H1 (cell line): ENCODE measurements around the gene KCNN1. TPM values are rescaled to one million over a fixed set of nuclear protein-coding genes. Genes with fewer than 3 reads are reported as not detected.

Source experiments
- CTCF ChIA-PET: fragments of 300-600 bp; sonication (Branson Sonifier 250); formaldehyde crosslinking; loops from one replicate; lab custom pipeline; 2021; ENCODE audit not compliant: partially characterized antibody; lab: Charles Lee
- POLR2A ChIA-PET: fragments of 300-600 bp; sonication (Branson Sonifier 250); formaldehyde crosslinking; loops from one replicate; lab custom pipeline; 2021; ENCODE audit warnings: inconsistent platforms; ENCODE audit not compliant: partially characterized antibody; lab: Charles Lee
- DNase-seq, 2 experiments: peaks; one replicate each; pipeline versions ENCODE4 v3.0.0 to v3.0.0-alpha.2; 2010 to 2022; ENCODE audit warnings: low spot score in 2 of 2, low read depth in 1 of 2, mixed read lengths in 1 of 2
- FAIRE-seq: peaks from 2 replicates; lab custom pipeline; 2011; peaks lifted over from hg19 to GRCh38; lab: Jason Lieb, UNC
- H2AFZ ChIP-seq: 2 replicates; pipeline ENCODE4 v1.8.1; 2012; ENCODE audit warnings: low read length, inconsistent platforms
- H2AK5ac ChIP-seq: 2 replicates; pipeline ENCODE4 v1.6.1; 2013; ENCODE audit warnings: low read depth, low read length
- H2BK120ac ChIP-seq: replicated peaks from 2 replicates; pipeline ENCODE3; 2013; ENCODE audit warnings: low read depth, low read length, inconsistent platforms
- H2BK12ac ChIP-seq: 2 replicates; pipeline ENCODE4 v1.6.1; 2013; ENCODE audit warnings: low read depth, low read length
- H2BK15ac ChIP-seq: 2 replicates; pipeline ENCODE4 v1.6.1; 2013; ENCODE audit warnings: low read length
- H2BK20ac ChIP-seq: 2 replicates; pipeline ENCODE4 v1.6.1; 2013; ENCODE audit warnings: low read length
- H2BK5ac ChIP-seq: 2 replicates; pipeline ENCODE4 v1.6.1; 2013; ENCODE audit warnings: low read depth, low read length
- H3K14ac ChIP-seq: 2 replicates; pipeline ENCODE4 v1.6.1; 2013; ENCODE audit warnings: inconsistent platforms; ENCODE audit not compliant: insufficient read length
- H3K18ac ChIP-seq: 2 replicates; pipeline ENCODE4 v1.6.1; 2013; ENCODE audit warnings: low read length; ENCODE audit errors: extremely low read depth
- H3K23ac ChIP-seq: 2 replicates; pipeline ENCODE4 v1.6.1; 2013; ENCODE audit warnings: inconsistent platforms; ENCODE audit not compliant: insufficient read length
- H3K23me2 ChIP-seq: 2 replicates; pipeline ENCODE4 v1.6.1; 2013; ENCODE audit warnings: low read depth, low read length
- H3K27ac ChIP-seq: 2 replicates; pipeline ENCODE4 v1.6.1; 2011; ENCODE audit warnings: low read depth, low read length, inconsistent platforms
- H3K27me3 ChIP-seq, 4 experiments: replicated peaks in 1 of 4; 1 replicate in 1 of 4; 2 replicates in 3 of 4; pipeline versions ENCODE4 v1.6.1 to v1.8.1; 2011 to 2013; ENCODE audit warnings: low read length in 3 of 4, mild to moderate bottlenecking in 3 of 4, inconsistent platforms in 2 of 4, mixed read lengths in 2 of 4, moderate library complexity in 1 of 4; ENCODE audit not compliant: control insufficient read depth in 3 of 4, insufficient read depth in 3 of 4; ENCODE audit errors: extremely low read depth in 1 of 4
- H3K36me3 ChIP-seq, 4 experiments: 2 replicates each; pipeline versions ENCODE4 v1.6.1 to v1.8.1; 2011 to 2013; ENCODE audit warnings: mild to moderate bottlenecking in 4 of 4, low read length in 3 of 4, moderate library complexity in 2 of 4, control low read depth in 1 of 4, inconsistent platforms in 1 of 4; ENCODE audit not compliant: insufficient read depth in 4 of 4, control insufficient read depth in 2 of 4
- H3K4ac ChIP-seq: replicated peaks from 2 replicates; pipeline ENCODE3; 2013; ENCODE audit warnings: low read length, low read depth, mixed read lengths, inconsistent platforms; ENCODE audit not compliant: insufficient read length
- H3K4me1 ChIP-seq, 4 experiments: replicated peaks in 1 of 4; 1 replicate in 1 of 4; 2 replicates in 3 of 4; pipeline versions ENCODE4 v1.6.1 to v1.8.1; 2011 to 2013; ENCODE audit warnings: low read length in 3 of 4, inconsistent platforms in 2 of 4, mixed read lengths in 1 of 4; ENCODE audit not compliant: insufficient read depth in 4 of 4, control insufficient read depth in 3 of 4
- H3K4me2 ChIP-seq, 2 experiments: 2 replicates each; pipeline versions ENCODE4 v1.6.1 to v1.8.1; 2011 to 2013; ENCODE audit warnings: low read depth in 2 of 2, low read length in 2 of 2, control low read depth in 1 of 2, inconsistent platforms in 1 of 2, mild to moderate bottlenecking in 1 of 2; ENCODE audit not compliant: insufficient read depth in 1 of 2
- H3K4me3 ChIP-seq, 4 experiments: fragments of 200-600, 300-600 bp in 1 of 4; sonication (generic), shearing (Covaris generic), sonication (Bioruptor Twin) in 1 of 4; 2 replicates each; pipeline versions ENCODE4 v1.5.1 to v1.8.1; 2011 to 2016; ENCODE audit warnings: low read length in 4 of 4, low read depth in 3 of 4, control low read depth in 2 of 4, inconsistent platforms in 2 of 4, mild to moderate bottlenecking in 2 of 4, mixed read lengths in 1 of 4, moderate library complexity in 1 of 4; ENCODE audit not compliant: insufficient read depth in 2 of 4; ENCODE audit errors: extremely low read depth in 1 of 4
- H3K56ac ChIP-seq: replicated peaks from 2 replicates; pipeline ENCODE3; 2013; ENCODE audit warnings: low read depth, mild to moderate bottlenecking, mixed read lengths, low read length, inconsistent platforms; ENCODE audit not compliant: insufficient read length
- H3K79me1 ChIP-seq: 2 replicates; pipeline ENCODE4 v1.6.1; 2013; ENCODE audit warnings: low read depth, low read length, control low read depth
- H3K79me2 ChIP-seq, 2 experiments: 2 replicates each; pipeline versions ENCODE4 v1.6.1 to v1.8.1; 2012 to 2013; ENCODE audit warnings: low read length in 2 of 2, mild to moderate bottlenecking in 2 of 2, inconsistent platforms in 1 of 2; ENCODE audit not compliant: insufficient read depth in 2 of 2, control insufficient read depth in 1 of 2
- H3K9ac ChIP-seq, 4 experiments: replicated peaks in 1 of 4; 1 replicate in 1 of 4; 2 replicates in 3 of 4; pipeline versions ENCODE4 v1.6.1 to v1.8.1; 2011 to 2013; ENCODE audit warnings: low read depth in 3 of 4, low read length in 3 of 4, control low read depth in 2 of 4, mild to moderate bottlenecking in 2 of 4, moderate library complexity in 2 of 4, inconsistent platforms in 1 of 4; ENCODE audit errors: extremely low read depth in 1 of 4
- H3K9me3 ChIP-seq, 2 experiments: 2 replicates each; pipeline versions ENCODE4 v1.6.1 to v1.8.1; 2012 to 2013; ENCODE audit warnings: mild to moderate bottlenecking in 2 of 2, moderate library complexity in 2 of 2, control low read depth in 1 of 2, inconsistent platforms in 1 of 2, low read depth in 1 of 2, low read length in 1 of 2, mixed read lengths in 1 of 2; ENCODE audit not compliant: insufficient read depth in 2 of 2
- H4K20me1 ChIP-seq, 2 experiments: replicated peaks in 1 of 2; 2 replicates each; pipeline versions ENCODE3 to v1.8.1; 2011 to 2013; ENCODE audit warnings: inconsistent platforms in 2 of 2, low read length in 2 of 2, mild to moderate bottlenecking in 1 of 2; ENCODE audit not compliant: insufficient read depth in 2 of 2, control insufficient read depth in 1 of 2
- H4K5ac ChIP-seq: 2 replicates; pipeline ENCODE4 v1.6.1; 2013; ENCODE audit warnings: low read length, low read depth, mixed read lengths, inconsistent platforms; ENCODE audit not compliant: insufficient read length
- H4K8ac ChIP-seq: 2 replicates; pipeline ENCODE4 v1.8.0; 2013; ENCODE audit warnings: mild to moderate bottlenecking, moderate library complexity, low read length, inconsistent platforms; ENCODE audit not compliant: insufficient read depth; ENCODE audit errors: extremely low read depth
- H4K91ac ChIP-seq: replicated peaks from 2 replicates; pipeline ENCODE3; 2013; ENCODE audit warnings: low read length, mixed read lengths, inconsistent platforms; ENCODE audit not compliant: insufficient read length
- JUN ChIP-seq: IDR thresholded peaks from 2 replicates; pipeline ENCODE4 v1.6.1; 2011; ENCODE audit warnings: low read depth, mild to moderate bottlenecking, improper control_type of control experiment, low read length
- KDM1A ChIP-seq: fragments of 200-600, 300-600 bp; sonication (generic); IDR thresholded peaks from 2 replicates; pipeline ENCODE4 v1.7.1; 2016; ENCODE audit warnings: mild to moderate bottlenecking, low read length, borderline replicate concordance
- WGBS, 2 experiments: shearing (Covaris generic) in 1 of 2; methylation state at CpG; one replicate each; pipeline versions ENCODE4 v1.1.6 to v1.1.7; 2013 to 2015; ENCODE audit warnings: low lambda C conversion rate in 2 of 2, mixed read lengths in 2 of 2, inconsistent platforms in 1 of 2, low coverage in 1 of 2, missing lambda C conversion rate in 1 of 2; ENCODE audit not compliant: insufficient replicate concordance in 2 of 2, insufficient coverage in 1 of 2, insufficient read length in 1 of 2; ENCODE audit errors: extremely low coverage in 1 of 2, missing lambda C conversion rate in 1 of 2; 5-methylcytosine and 5-hydroxymethylcytosine counted together
- polyA plus RNA-seq, 7 experiments: library from polyadenylated mRNA; depleted of rRNA in 3 of 7; stranded (reverse) in 5 of 7; unstranded in 2 of 7; fragments of >200 nt in 5 of 7; fragments of 200-250 nt in 2 of 7; gene quantifications; 1 replicate in 5 of 7; 2 replicates in 1 of 7; 4 replicates in 1 of 7; pipeline versions ENCODE4 v1.2.1 to v1.2.3, GENCODE V29; 2011 to 2013; ENCODE audit warnings: missing spikeins in 2 of 7, mixed read lengths in 2 of 7
- total RNA-seq: library from RNA; stranded (reverse); fragmentation: NEBNext Ultra II Directional; extraction: Animal tissue kit (Norgen Biotek cat#: 25700); gene quantifications from 2 replicates; pipeline ENCODE4 v1.2.1, GENCODE V29; 2021

Gene KCNN1
- total and polyA plus RNA-seq, 2 of the 8 experiments (the other 6 are each of a cell fraction or from before 2014, with no cell fraction given): 11.0 to 12.5 TPM

DNA sequence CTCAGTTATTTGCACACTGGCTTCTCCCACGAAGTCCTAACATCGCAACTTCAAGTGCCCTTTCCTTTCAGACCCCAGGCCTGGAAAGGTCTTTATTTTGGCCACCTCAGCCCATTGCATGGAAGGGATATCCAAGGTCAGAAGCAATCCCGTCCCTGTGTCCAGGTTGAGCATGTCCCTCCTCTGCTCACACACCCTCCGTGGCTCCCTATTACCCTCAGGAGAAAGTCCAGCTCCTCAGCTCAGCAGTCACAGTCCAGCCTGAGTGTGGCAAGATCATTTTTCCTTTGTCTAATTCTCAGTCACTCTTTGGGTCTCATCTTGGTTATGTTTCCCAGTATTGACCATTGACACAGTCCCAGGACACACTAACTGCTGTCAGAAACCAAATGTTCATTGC lies 60.2 kb downstream of the KCNN1 start:
- POLR2A ChIA-PET: interaction anchor here (0.6 to 1.4 kb wide), 2 partner anchors 17 to 41 kb away, joined by 3 read pairs; no protein-coding TSS in a partner anchor
- H3K23me2 ChIP-seq: no peaks in the 10 kb centered on the region
- no peak overlapping the region for H4K5ac ChIP-seq
- CTCF ChIA-PET: interaction anchor here (2.0 kb wide), 1 partner anchor 30 kb away, joined by 9 read pairs; no protein-coding TSS in a partner anchor
- H2AFZ ChIP-seq: no peak overlapping the region
- H3K79me1 ChIP-seq: no peaks in the 10 kb centered on the region
- H3K4me1 ChIP-seq: peaks cover 0 to 4% (median 2%) of the 10 kb centered on the region in 4 experiments; a peak in 1 of 7 replicates
- peak; percentile 69; the same call in 1 of the 2 replicates for TF ChIP-seq KDM1A
- no peak for TF ChIP-seq JUN
- TF ChIP-seq, all 59 proteins: peak for 1
- Histone ChIP-seq H3K9ac (no peak overlapping the region), H3K4ac (no peak overlapping the region), H2BK12ac (no peak overlapping the region), H3K4me2 (no peak overlapping the region), H3K4me3 (no peak overlapping the region), H4K20me1 (no peaks in the 10 kb centered on the region), H3K23ac (no peak overlapping the region), H3K18ac (no peak overlapping the region), H2AK5ac (no peak overlapping the region), H4K8ac (no peak overlapping the region), H3K27ac (no peak overlapping the region), H3K36me3 (no peaks in the 10 kb centered on the region), H3K27me3 (no peaks in the 10 kb centered on the region; a peak in 1 of 7 replicates), H4K91ac (no peak overlapping the region), H3K14ac (no peak overlapping the region), H2BK15ac (no peak overlapping the region), H2BK120ac (no peak overlapping the region), H2BK5ac (no peak overlapping the region), H2BK20ac (no peak overlapping the region), H3K9me3 (no peaks in the 10 kb centered on the region), H3K79me2 (no peaks in the 10 kb centered on the region), H3K56ac (no peak overlapping the region)
- WGBS, 2 experiments: 91% methylated on average over 4 of the region's 4 CpGs; no CpG with 5 or more reads in 1 of the 2 experiments
- no peak for FAIRE-seq
- DNase-seq: no peak
